ENCODE data around the gene APAF1.

The APAF1 gene

DNA sequence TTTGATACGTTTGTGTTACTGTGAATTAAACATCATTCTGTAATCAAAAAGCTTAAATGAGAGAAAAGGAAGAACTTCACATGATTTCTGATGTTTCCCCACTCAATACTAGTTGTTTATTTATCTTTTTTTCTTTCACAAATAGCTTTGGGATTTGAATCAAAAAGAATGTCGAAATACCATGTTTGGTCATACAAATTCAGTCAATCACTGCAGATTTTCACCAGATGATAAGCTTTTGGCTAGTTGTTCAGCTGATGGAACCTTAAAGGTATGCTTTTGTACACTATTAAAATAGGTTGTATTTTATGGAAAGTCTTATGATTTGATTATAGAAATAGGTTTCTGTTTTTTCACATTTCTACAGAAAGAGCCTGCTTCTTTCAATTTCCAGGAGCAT lies 41.5 kb downstream of the APAF1 start:
- ChIA-PET POLR2A (no interaction called here), CTCF (no interaction called here)
- Histone ChIP-seq H3K27ac (ENCODE audit: extremely low read depth, low read depth, low read length) (no peak overlapping the region), H3K36me3 (ENCODE audit: control insufficient read depth in 2 of 2, insufficient read depth in 1 of 2, low read length in 2 of 2) (peaks cover 47 to 61% of the 10 kb centered on the region in 2 experiments), H3K4me3 (ENCODE audit: low read depth, low read length) (no peak overlapping the region), H3K9me3 (ENCODE audit: control insufficient read depth, insufficient read depth, low read depth, low read length) (no peaks in the 10 kb centered on the region), H3K4me1 (ENCODE audit: control insufficient read depth, insufficient read depth, low read length) (0 out of 2 replicates have a peak, but pooled peaks cover under 1% of the 10 kb centered on the region)
- no peak for TF ChIP-seq ZNF76 (tag by site-specific recombination; IDR thresholded peaks at IDR 0.05; ENCODE audit: borderline replicate concordance, low read depth)
- no peak for TF ChIP-seq PBX3 (CRISPR knock-in tag; IDR thresholded peaks at IDR 0.05)
- no peak for TF ChIP-seq TSHZ1 (tag by site-specific recombination; IDR thresholded peaks at IDR 0.05; ENCODE audit: borderline replicate concordance)
- no peak for TF ChIP-seq ZNF394 (tag by site-specific recombination; IDR thresholded peaks at IDR 0.05; ENCODE audit: borderline replicate concordance)
- TF ChIP-seq KLF9 (tag by site-specific recombination; IDR thresholded peaks at IDR 0.05; ENCODE audit: low read depth), result no peak
- no peak for TF ChIP-seq OSR2 (tag by site-specific recombination; IDR thresholded peaks at IDR 0.05)
- TF ChIP-seq GLI2 (tag by site-specific recombination; IDR thresholded peaks at IDR 0.05; ENCODE audit: borderline replicate concordance, low read depth), result no peak
- TF ChIP-seq ZNF140 (tag by site-specific recombination; IDR thresholded peaks at IDR 0.05), result no peak
- no peak for TF ChIP-seq ZSCAN16 (tag by site-specific recombination; IDR thresholded peaks at IDR 0.05)
- TF ChIP-seq ZNF19 (tag by site-specific recombination; IDR thresholded peaks at IDR 0.05; ENCODE audit: low read depth), result no peak
- TF ChIP-seq, protein P1, sequence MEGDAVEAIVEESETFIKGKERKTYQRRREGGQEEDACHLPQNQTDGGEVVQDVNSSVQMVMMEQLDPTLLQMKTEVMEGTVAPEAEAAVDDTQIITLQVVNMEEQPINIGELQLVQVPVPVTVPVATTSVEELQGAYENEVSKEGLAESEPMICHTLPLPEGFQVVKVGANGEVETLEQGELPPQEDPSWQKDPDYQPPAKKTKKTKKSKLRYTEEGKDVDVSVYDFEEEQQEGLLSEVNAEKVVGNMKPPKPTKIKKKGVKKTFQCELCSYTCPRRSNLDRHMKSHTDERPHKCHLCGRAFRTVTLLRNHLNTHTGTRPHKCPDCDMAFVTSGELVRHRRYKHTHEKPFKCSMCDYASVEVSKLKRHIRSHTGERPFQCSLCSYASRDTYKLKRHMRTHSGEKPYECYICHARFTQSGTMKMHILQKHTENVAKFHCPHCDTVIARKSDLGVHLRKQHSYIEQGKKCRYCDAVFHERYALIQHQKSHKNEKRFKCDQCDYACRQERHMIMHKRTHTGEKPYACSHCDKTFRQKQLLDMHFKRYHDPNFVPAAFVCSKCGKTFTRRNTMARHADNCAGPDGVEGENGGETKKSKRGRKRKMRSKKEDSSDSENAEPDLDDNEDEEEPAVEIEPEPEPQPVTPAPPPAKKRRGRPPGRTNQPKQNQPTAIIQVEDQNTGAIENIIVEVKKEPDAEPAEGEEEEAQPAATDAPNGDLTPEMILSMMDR (tag by site-specific recombination; IDR thresholded peaks at IDR 0.05), result no peak
- TF ChIP-seq EGR2 (tag by site-specific recombination; IDR thresholded peaks at IDR 0.05; ENCODE audit: low read depth), result no peak
- TF ChIP-seq ZNF837 (tag by site-specific recombination; IDR thresholded peaks at IDR 0.05), result no peak
- no peak for TF ChIP-seq SP7 (tag by site-specific recombination; IDR thresholded peaks at IDR 0.05)
- no peak for TF ChIP-seq ELK4 (IDR thresholded peaks at IDR 0.05; ENCODE audit: borderline replicate concordance, low read depth, low read length)
- TF ChIP-seq ZNF146 (tag by site-specific recombination; IDR thresholded peaks at IDR 0.05), result no peak

DNA sequence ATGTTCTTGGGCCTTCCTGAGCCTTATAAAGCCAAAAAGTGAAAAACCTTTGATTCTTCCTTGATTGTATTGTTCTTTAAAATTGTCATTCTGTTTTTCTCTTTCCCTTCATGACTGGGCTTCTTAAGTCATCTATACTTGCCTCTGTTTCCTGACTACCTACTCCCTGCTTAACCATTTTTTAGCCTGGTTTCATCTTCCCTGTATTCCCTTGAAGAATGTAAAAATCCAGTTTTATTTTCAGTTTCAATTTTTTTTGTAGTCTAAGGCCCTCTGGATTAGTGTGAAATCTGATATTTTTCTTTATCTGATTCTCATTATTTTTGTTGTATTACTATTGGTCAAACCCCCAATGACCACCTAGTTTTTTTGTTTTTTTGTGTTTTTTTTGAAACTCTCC lies 46.3 kb downstream of the APAF1 start:
- Histone ChIP-seq H3K4me1 (ENCODE audit: control insufficient read depth, insufficient read depth, low read length) (0 out of 2 replicates have a peak, but pooled peaks cover 2% of the 10 kb centered on the region), H3K36me3 (ENCODE audit: control insufficient read depth in 2 of 2, insufficient read depth in 1 of 2, low read length in 2 of 2) (peaks cover 30 to 32% of the 10 kb centered on the region in 2 experiments), H3K4me3 (ENCODE audit: low read depth, low read length) (no peak overlapping the region), H3K27ac (ENCODE audit: extremely low read depth, low read depth, low read length) (no peak overlapping the region), H3K9me3 (ENCODE audit: control insufficient read depth, insufficient read depth, low read depth, low read length) (no peaks in the 10 kb centered on the region)
- ChIA-PET POLR2A (no interaction called here), CTCF (interaction anchor here (0.7 kb wide), 1 partner anchor 27 kb away, joined by 3 read pairs; no protein-coding TSS in a partner anchor)
- TF ChIP-seq ZNF223 (tag by site-specific recombination; IDR thresholded peaks at IDR 0.05) (no peak), ZNF76 (tag by site-specific recombination; IDR thresholded peaks at IDR 0.05; ENCODE audit: borderline replicate concordance, low read depth) (no peak), MEIS1 (CRISPR knock-in tag; IDR thresholded peaks at IDR 0.05; ENCODE audit: borderline replicate concordance) (no peak), ZNF121 (tag by site-specific recombination; IDR thresholded peaks at IDR 0.05) (no peak), ZNF394 (tag by site-specific recombination; IDR thresholded peaks at IDR 0.05; ENCODE audit: borderline replicate concordance) (no peak), ZNF555 (tag by site-specific recombination; conservative IDR thresholded peaks at IDR 0.05) (no peak), ZBTB10 (tag by site-specific recombination; IDR thresholded peaks at IDR 0.05) (no peak), ZNF146 (tag by site-specific recombination; IDR thresholded peaks at IDR 0.05) (no peak)
- TF ChIP-seq, protein P2, sequence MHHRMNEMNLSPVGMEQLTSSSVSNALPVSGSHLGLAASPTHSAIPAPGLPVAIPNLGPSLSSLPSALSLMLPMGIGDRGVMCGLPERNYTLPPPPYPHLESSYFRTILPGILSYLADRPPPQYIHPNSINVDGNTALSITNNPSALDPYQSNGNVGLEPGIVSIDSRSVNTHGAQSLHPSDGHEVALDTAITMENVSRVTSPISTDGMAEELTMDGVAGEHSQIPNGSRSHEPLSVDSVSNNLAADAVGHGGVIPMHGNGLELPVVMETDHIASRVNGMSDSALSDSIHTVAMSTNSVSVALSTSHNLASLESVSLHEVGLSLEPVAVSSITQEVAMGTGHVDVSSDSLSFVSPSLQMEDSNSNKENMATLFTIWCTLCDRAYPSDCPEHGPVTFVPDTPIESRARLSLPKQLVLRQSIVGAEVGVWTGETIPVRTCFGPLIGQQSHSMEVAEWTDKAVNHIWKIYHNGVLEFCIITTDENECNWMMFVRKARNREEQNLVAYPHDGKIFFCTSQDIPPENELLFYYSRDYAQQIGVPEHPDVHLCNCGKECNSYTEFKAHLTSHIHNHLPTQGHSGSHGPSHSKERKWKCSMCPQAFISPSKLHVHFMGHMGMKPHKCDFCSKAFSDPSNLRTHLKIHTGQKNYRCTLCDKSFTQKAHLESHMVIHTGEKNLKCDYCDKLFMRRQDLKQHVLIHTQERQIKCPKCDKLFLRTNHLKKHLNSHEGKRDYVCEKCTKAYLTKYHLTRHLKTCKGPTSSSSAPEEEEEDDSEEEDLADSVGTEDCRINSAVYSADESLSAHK (tag by site-specific recombination; IDR thresholded peaks at IDR 0.05), result no peak
